8988T (cell line): ENCODE measurements around the gene RAB31.
"Not testable (repeated sequence)": the region's sequence is repeated elsewhere in the genome, so short reads cannot be mapped to it uniquely, and the experiment has no call there.

Source experiments
- DNase-seq: peaks from one replicate; pipeline ENCODE4 v3.0.0; 2011

Gene RAB31

GRCh38 chr18:9867071-9867594 is 159.0 kb downstream of the RAB31 start:
- no peak for DNase-seq

DNA sequence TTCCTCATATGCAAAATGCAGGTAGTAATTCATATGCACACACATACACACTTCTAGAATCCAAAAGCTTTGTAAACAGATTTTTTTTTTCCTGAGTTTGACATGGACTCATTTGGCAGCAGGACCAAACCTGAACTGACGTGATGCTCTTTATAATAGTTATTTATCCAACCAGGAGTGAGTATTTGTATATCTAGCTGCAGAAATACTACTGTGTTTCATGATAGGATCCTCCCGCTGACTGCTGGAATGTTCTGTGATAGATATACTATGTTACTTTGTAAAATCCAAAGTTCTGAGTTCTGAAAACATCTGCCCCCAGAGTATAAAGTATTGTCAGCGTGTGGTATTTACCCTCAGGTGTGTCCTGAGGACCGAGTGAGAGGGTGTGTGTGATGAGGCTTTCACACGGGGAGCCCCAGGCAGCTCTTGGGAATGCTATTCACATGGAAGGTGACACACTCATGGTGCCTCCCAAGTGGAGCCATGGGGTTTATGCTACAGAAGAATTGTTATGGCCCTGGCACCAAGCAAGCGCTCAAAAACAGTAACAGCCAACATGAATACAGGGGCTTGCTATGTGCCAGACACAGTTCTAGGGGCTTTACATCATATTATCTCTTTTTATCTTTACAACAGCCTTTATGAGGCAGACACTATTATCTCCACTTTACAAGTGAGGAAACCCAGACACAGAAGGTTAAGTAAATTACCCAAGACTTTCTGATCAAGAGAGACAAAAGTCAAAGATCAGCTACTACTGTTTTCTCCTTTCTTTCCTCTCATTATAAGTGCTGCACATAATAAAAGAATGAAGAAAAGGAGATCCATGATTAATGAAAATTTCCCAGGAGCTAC is 161.0 kb downstream of the RAB31 start:
- no peak for DNase-seq

GRCh38 chr18:9869715-9870430 is 161.8 kb downstream of the RAB31 start:
- no peak for DNase-seq

- DNase-seq = no peak
Measured at GRCh38 chr18:9870431-9871008, 162.4 kb downstream of the RAB31 start.

- no peak for DNase-seq
Measured at GRCh38 chr18:9871244-9871746, 163.2 kb downstream of the RAB31 start.

DNA sequence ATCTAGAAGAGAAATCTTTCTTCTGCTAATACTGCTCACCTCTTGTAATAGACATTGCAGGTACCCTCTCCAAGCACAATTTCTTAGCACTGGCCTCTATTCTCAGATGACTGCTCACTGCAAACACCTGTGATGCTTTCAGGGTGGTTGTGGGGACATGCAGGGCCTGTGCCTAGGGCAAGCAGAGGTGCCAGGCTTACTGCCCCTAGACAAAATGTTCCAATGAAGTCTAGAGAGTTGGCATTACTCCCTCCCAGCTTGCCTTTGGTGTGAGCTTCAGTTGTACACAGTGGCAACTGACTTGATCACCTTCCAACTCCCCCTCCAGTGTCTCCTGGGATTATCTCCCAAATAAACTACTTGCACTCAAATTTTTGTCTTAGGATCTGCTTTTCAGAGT is 164.7 kb downstream of the RAB31 start:
- no peak for DNase-seq

GRCh38 chr18:9874728-9875127 is 166.6 kb downstream of the RAB31 start:
- no peak for DNase-seq

DNA sequence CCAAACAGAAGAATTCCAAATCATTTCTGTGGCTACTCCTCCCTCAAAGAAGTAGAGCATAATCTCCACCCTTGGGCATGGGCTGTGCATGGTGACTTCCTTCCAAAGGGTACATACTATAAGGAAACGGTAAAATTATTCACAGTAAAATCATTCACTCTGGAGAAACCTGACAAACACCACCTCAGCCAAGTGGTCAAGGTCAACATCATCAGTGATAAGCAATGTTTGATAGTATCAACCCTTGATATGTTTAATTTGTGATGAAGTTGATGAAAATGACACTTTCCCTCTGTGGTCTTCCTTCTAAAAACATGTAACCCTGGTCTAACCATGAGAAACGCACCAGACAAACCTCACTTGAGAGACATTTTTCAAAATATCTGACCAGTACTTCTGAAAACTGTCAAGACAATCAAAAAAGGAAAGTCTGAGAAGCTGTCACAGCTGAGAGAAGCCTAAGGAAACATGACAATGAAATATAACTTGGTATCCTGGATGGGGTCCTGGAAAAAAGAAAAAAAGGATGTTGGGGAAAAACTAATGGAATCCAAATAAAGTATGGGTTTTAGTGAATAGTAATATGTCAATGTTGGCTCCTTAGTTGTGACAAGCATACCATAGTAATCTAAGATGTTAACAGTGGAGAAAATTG is 168.2 kb downstream of the RAB31 start:
- DNase-seq = no peak

DNA sequence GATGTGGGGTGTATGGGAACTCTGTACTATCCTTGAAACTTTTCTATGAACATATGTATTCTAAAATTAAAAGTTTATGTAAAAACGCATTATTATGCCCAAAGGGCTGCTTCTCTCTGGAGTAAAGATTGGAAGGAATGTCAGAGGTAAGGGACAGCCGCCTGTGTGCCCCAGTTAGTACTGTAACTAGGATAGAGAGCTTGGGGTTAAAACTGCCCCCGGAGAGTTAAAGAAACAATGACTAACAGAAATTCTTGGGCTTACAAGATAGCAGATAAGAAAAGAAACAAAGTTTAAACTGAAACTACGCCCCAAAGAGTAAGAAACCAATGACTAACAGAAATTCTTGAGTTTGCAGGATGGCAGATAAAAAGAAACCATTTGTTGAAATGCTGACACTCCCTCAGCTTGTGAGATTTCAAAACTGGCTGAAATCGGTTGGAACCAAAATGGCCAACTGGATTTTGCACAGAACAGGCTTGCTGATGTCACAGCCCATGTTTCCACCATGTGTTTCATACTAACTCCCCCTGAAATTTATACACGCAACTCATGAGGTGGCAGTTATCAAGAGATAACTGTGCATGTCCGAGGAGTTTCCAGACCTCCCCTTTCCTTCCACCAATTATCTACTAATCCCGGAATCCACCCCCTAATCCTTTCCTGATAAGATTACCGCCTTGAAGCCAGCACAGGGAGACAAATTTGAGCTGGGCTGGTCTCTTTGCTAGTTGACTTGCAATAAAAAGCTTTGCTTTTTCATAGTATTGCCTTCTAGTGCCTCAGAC is 169.0 kb downstream of the RAB31 start:
- DNase-seq = no peak

DNA sequence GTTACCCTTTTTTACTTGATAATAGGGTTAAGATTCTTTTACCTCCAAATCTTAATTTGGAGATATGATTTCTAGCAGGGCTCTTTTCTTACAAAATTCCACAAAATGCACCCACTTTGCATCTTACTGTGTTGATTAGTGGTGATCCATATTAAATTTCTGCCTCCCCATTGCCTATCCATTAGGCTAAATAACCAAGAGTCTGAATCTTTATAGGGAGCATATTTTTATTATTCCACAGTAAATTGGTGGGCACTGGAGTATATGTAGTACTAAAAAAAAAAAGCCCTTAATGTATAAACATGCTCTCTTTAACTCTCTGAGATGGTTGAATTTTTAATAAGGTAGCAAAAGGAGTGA is 169.5 kb downstream of the RAB31 start:
- DNase-seq = no peak

- no peak for DNase-seq
Measured at GRCh38 chr18:9878095-9878494, 170.0 kb downstream of the RAB31 start.

GRCh38 chr18:9878783-9879242 is 170.7 kb downstream of the RAB31 start:
- DNase-seq = no peak

DNA sequence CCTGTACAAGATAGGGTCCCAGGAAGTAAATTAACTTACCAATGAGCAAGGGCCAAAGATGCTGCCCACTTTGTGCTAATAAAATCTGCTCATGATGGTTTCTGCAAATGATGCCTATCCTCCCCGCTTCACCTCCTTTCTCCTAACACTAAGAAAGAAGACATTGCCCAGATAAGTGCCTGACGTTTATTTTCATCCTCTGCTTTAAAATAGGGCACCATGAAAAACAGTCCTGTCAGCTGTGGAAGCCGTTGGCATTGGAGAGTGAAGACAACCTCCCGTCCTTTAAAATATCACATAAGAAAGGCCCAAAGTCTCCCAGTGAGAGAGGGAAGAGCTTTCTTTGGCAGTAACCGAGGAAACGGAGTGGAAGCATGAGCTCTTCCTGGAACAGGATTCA is 176.0 kb downstream of the RAB31 start:
- no peak for DNase-seq

GRCh38 chr18:9884532-9885140 is 176.5 kb downstream of the RAB31 start:
- no peak for DNase-seq

DNA sequence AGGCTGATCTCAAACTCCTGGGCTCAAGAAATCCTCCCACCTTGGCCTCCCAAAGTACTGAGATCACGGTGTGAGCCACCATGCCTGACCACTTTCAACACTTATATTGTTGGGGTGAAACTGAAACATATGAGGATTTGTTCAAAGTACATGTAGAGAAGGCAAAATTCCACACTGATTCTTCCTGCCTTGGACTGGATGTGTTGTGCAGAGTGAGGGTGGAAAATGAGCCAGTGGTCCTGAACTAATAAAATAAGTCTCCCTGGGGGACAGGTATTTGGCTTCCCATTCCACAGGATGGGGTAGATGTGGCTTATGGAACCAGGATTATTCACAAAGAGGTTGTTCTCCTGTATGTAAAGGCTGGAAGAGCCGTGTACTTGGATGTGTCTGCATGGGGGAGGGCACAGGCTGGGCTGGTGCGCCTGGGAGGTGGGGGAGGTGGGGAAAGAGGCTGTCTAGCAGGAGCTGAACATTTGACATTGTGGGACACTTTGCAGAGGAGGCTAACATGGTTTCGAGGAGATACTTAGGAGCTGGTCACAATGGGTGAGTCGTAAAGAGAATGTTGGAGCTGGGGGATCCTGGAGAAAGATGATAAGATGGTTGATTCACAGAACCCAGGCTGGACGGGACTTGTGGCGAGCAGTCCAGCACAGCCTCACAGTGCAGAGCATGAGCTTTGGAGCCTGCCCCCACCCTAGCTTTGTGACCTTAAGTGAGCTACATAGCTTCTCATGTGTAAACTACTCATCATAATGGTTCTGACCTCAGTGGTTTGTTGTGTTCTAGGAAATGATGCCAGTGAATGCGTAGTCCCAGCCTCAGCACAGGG is 177.3 kb downstream of the RAB31 start, which contains the start of gene TXNDC2:
TSS of gene TXNDC2 (plus strand) at position 804 of the 835 bp plus-strand sequence. CDS start 708 bp downstream, outside the sequence.
- no peak for DNase-seq

GRCh38 chr18:9886005-9886348 is 177.9 kb downstream of the RAB31 start:
- DNase-seq = no peak

DNA sequence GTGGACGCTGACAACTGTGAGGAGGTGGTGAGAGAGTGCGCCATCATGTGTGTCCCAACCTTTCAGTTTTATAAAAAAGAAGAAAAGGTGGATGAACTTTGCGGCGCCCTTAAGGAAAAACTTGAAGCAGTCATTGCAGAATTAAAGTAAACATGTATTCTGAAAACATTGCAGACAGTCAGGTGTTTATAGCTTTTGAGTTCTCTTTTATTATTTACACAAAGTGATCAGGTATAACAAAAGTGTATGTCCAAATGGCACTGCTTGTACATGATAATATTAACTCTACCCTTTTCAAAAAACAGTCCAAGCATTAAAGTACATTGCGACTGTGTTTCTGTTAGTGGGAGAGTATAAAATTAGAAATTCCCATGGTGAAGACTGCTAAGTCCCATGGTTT is 179.9 kb downstream of the RAB31 start:
- DNase-seq = no peak

- DNase-seq = no peak
Measured at GRCh38 chr18:9890196-9890595, 182.1 kb downstream of the RAB31 start.

GRCh38 chr18:9890957-9891356 is 182.9 kb downstream of the RAB31 start:
- no peak for DNase-seq

- not testable (repeated sequence) for DNase-seq
Measured at GRCh38 chr18:9891515-9891914, 183.4 kb downstream of the RAB31 start.
